Psoas muscle (tissue), 8 donors: ENCODE data around the gene GNG7. TPM values are rescaled to one million over a fixed set of nuclear protein-coding genes. Genes with fewer than 3 reads are reported as not detected.
A peak's percentile ranks its signal among the peaks of the same experiment; 100 is the strongest.

Experiments
- ATAC-seq, 4 donors: fragments of 200-7000 bp; cut with Tn5 transposase; one replicate each; pipeline ENCODE4 v1.9.1; 2020; ENCODE audit warnings: moderate library complexity in 3 of 4, mild to moderate bottlenecking in 2 of 4
- DNase-seq, 2 donors: peaks; one replicate each; pipeline ENCODE4 v3.0.0-alpha.2; 2020
- H3K27ac ChIP-seq: fragments of 200-600 bp; one replicate; pipeline ENCODE4 v1.8.0; 2022
- H3K27me3 ChIP-seq, 3 donors: fragments of 200-600 bp in 1 of 3; one replicate each; pipeline versions ENCODE4 v1.6.1 to v1.8.0; 2013 to 2022; ENCODE audit warnings: low read length in 2 of 3, mild to moderate bottlenecking in 2 of 3, moderate library complexity in 1 of 3; ENCODE audit not compliant: insufficient read depth in 3 of 3
- H3K36me3 ChIP-seq, 2 donors: fragments of 200-600 bp in 1 of 2; one replicate each; pipeline versions ENCODE4 v1.6.1 to v1.8.0; 2013 to 2022; ENCODE audit warnings: low read depth in 1 of 2, mild to moderate bottlenecking in 1 of 2, moderate library complexity in 1 of 2; ENCODE audit not compliant: insufficient read depth in 1 of 2
- H3K4me1 ChIP-seq: fragments of 200-600 bp; one replicate; pipeline ENCODE4 v1.8.0; 2022
- H3K4me3 ChIP-seq: fragments of 200-600 bp; one replicate; pipeline ENCODE4 v1.8.0; 2022; ENCODE audit warnings: mild to moderate bottlenecking
- H3K9me3 ChIP-seq: fragments of 200-600 bp; one replicate; pipeline ENCODE4 v1.8.0; 2022
- WGBS, 3 donors: extraction: QIAGEN DNeasy Blood & Tissue Kit; methylation state at CpG; one replicate each; pipeline versions ENCODE4 v1.1.6 to v1.1.7; 2013; 5-methylcytosine and 5-hydroxymethylcytosine counted together
- intact Hi-C, 2 donors: fragments of 100-400 bp; cut with DNase I; formaldehyde crosslinking; loops; one replicate each; pipeline versions ENCODE4 v1.11.0 to v1.14.2; 2022
- polyA plus RNA-seq, 3 donors: library from polyadenylated mRNA; stranded (reverse); fragments of 200-250 nt; gene quantifications; one replicate each; pipeline ENCODE4 v1.2.3, GENCODE V29; 2013
- total RNA-seq, 4 donors: library from RNA; stranded (reverse); fragmentation: NEBNext Ultra II Directional in 2 of 4; extraction: Animal tissue kit (Norgen Biotek cat#: 25700) in 2 of 4; gene quantifications; one replicate each; pipeline versions ENCODE4 v1.2.1 to v1.2.4, GENCODE V29; 2021 to 2023
- TF ChIP-seq, protein P1 (sequence below): fragments of 200-600 bp; IDR thresholded peaks from one replicate; pipeline ENCODE4 v1.8.0; 2022; ENCODE audit warnings: antibody characterized with exemption
- donor health status: healthy with polysubstance abuse.
- donor health status: DM: no; HTN: no; CAD: no; lungs with moderate emphysema.
- donor health status: Bipolar disorder and iron deficiency.
- donor health status: healthy.
- donor health status: DM: yes; HTN: yes; CAD: no.
- donor health status: DM: no; HTN: no; CAD: no.
- donor health status: DM: no; HTN: no; CAD: no.
- donor health status: DM: yes; HTN: yes; CAD: no.

GNG7 gene
- total and polyA plus RNA-seq, 7 donors, result 0.48 to 5.4 (median 1.2) TPM

DNA sequence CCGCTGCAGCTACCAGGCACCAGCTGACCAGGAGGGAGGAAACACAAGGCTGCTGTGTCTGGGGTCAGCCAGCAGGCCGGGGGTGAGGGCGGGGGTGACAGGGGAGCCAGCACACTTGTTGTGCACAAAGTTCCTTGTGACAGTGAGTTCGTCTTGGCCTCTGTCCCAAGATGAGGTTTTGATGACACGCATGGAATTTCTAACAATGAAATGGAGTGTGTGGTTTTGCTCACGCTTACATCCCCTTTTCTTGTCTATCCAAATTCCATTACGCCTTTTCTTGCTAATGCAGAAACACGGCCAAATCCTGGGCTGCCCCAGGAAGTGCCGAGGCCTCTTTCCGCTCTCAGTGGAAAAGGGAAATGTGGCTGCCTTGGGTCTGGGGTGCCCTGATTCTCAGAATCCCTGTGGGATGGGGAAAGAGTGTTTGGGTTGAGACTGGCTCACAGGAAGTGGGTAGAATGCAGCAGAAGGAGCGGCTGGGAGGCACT, 152.7 kb downstream of the GNG7 start:
- Histone ChIP-seq H3K4me1 (peaks cover 32% of the 10 kb centered on the region), H3K9me3 (no peaks in the 10 kb centered on the region), H3K4me3 (no peak overlapping the region), H3K27ac (peak overlapping the region; percentile 58), H3K36me3 (no peaks in the 10 kb centered on the region), H3K27me3 (no peaks in the 10 kb centered on the region)
- TF ChIP-seq, protein P1, sequence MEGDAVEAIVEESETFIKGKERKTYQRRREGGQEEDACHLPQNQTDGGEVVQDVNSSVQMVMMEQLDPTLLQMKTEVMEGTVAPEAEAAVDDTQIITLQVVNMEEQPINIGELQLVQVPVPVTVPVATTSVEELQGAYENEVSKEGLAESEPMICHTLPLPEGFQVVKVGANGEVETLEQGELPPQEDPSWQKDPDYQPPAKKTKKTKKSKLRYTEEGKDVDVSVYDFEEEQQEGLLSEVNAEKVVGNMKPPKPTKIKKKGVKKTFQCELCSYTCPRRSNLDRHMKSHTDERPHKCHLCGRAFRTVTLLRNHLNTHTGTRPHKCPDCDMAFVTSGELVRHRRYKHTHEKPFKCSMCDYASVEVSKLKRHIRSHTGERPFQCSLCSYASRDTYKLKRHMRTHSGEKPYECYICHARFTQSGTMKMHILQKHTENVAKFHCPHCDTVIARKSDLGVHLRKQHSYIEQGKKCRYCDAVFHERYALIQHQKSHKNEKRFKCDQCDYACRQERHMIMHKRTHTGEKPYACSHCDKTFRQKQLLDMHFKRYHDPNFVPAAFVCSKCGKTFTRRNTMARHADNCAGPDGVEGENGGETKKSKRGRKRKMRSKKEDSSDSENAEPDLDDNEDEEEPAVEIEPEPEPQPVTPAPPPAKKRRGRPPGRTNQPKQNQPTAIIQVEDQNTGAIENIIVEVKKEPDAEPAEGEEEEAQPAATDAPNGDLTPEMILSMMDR, result no peak
- intact Hi-C loops, result loop anchor here in 1 of 2 donors (5.0 kb wide), 1 partner anchor 72 kb away; the partner anchor contains the start of gene GADD45B
- peak in 2 of 4 donors; percentile 2 to 21 for ATAC-seq
- DNase-seq, result peak; percentile 82 to 88
- WGBS, 3 donors, result 50 to 55% (median 50%) methylated on average over 11 of the region's 11 CpGs

DNA sequence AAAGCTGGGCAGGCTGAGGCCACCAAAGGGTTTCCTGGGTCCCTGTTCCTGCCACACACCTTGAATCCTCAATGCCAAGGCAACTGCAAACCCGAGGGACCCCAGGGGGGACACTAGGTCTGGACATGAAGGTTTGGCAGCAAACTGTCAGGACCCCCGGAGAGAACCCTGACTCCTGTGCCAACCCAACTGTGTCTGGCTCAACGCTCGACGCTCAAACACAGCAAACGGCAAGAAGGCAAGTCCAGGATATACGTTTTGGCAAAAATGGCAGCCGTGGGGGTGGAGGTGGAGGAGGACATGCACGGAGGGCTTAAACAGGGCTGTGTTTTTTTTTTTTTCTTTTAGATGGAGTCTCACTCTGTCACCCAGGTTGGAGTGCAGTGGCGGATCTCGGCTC, 153.5 kb downstream of the GNG7 start:
- Histone ChIP-seq H3K4me3 (no peak overlapping the region), H3K9me3 (no peaks in the 10 kb centered on the region), H3K27me3 (no peaks in the 10 kb centered on the region), H3K4me1 (peaks cover 40% of the 10 kb centered on the region), H3K36me3 (no peaks in the 10 kb centered on the region), H3K27ac (no peak overlapping the region)
- ATAC-seq (no peak), DNase-seq (no peak)
- intact Hi-C loops, result loop anchor here in 1 of 2 donors (5.0 kb wide), 1 partner anchor 72 kb away; the partner anchor contains the start of gene GADD45B
- WGBS, 3 donors, result 94 to 95% (median 94%) methylated on average over 11 of the region's 11 CpGs
- TF ChIP-seq, protein P1, result no peak

DNA sequence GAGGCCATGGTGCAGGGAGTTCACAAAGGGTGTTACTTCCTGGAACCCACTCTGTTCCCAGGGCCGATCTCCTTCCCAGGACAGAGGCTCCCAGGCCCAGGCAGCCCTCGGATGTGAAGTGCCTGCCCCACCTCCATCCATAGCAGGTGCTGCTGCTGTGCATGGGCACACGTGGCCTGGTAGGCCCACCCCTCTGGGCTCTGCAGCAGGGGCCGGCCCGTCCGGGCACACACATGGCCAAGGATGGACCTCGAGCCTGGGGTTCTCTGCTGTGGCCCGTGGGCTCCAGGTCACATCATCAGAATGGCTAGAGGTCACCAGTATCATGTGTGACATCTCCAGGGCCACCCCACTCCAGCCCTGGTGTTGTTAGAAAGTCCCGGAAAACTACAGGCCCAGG, 154.8 kb downstream of the GNG7 start:
- intact Hi-C loops, result loop anchor here in 1 of 2 donors (5.0 kb wide), 1 partner anchor 70 kb away; the partner anchor contains the start of gene GADD45B
- TF ChIP-seq, protein P1, result no peak
- Histone ChIP-seq H3K4me3 (no peak overlapping the region), H3K27me3 (no peaks in the 10 kb centered on the region), H3K36me3 (no peaks in the 10 kb centered on the region), H3K4me1 (peaks cover 51% of the 10 kb centered on the region), H3K27ac (peak overlapping the region; percentile 89), H3K9me3 (no peaks in the 10 kb centered on the region)
- ATAC-seq, result no peak
- DNase-seq, result no peak
- 91 to 94% (median 94%) methylated on average over 9 of the region's 9 CpGs for WGBS, 3 donors

DNA sequence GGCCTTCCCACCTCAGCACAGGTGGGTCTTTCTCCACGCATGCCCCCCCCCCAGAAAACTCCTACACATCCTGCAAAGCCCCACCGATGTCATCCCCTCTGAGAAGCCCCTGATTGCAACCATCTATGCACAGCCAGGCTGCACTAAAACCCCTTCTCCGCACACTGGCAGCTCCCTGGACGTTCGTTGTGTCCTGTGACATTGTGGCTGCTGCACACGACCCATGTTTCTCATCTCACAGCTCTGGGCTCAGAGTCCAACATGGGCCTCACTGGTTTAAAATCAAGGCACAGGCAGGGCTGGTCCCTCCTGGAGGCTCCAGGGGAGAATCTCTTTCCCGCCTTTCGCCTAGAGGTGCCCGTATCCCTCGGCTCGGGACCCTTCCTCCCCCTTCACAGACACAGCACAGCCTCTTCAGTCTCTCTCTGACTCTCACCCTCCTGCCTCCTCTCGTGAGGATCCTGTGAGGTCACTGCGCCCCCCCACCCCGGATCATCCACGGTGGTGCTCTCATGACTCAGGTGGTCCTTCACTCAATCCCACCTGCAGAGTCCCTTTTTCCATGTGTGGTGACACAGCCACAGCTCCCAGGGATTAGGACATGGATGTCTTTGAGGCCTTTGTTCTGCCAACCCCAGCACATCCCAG, 155.3 kb downstream of the GNG7 start:
- peak overlapping the region; percentile 45 for H3K4me3 ChIP-seq
- intact Hi-C loops, result loop anchor here in 1 of 2 donors (5.0 kb wide), 1 partner anchor 70 kb away; the partner anchor contains the start of gene GADD45B
- peak overlapping the region; percentile 89 for H3K27ac ChIP-seq
- H3K36me3 ChIP-seq, result no peaks in the 10 kb centered on the region
- peaks cover 57% of the 10 kb centered on the region for H3K4me1 ChIP-seq
- ATAC-seq (no peak), DNase-seq (no peak)
- H3K9me3 ChIP-seq, result no peaks in the 10 kb centered on the region
- TF ChIP-seq, protein P1, result no peak
- H3K27me3 ChIP-seq, result no peaks in the 10 kb centered on the region
- WGBS, 3 donors, result 85 to 90% (median 89%) methylated on average over 15 of the region's 15 CpGs
